GM20000 (cell line): Measurements from ENCODE around the gene ASH1L.

ENCODE experiments used
- DNase-seq: peaks from one replicate; pipeline ENCODE4 v3.0.0; 2012; ENCODE audit warnings: low spot score
- CTCF ChIP-seq: IDR thresholded peaks from 2 replicates; pipeline ENCODE4 v1.5.1; 2012; ENCODE audit warnings: mild to moderate bottlenecking, control low read depth; ENCODE audit errors: extremely low read depth, missing control alignments

ASH1L gene

GRCh38 chr1:155555915-155556314 lies 6.7 kb downstream of the ASH1L start:
- TF ChIP-seq CTCF = no peak
- DNase-seq = no peak

- no peak for DNase-seq
- TF ChIP-seq CTCF = no peak
Measured at GRCh38 chr1:155553349-155553748, 9.3 kb downstream of the ASH1L start.

GRCh38 chr1:155548706-155549105 lies 13.9 kb downstream of the ASH1L start:
- no peak for TF ChIP-seq CTCF
- no peak for DNase-seq

- TF ChIP-seq CTCF = no peak
- no peak for DNase-seq
Measured at GRCh38 chr1:155540000-155540874, 22.4 kb downstream of the ASH1L start.

GRCh38 chr1:155537193-155537592 lies 25.4 kb downstream of the ASH1L start:
- TF ChIP-seq CTCF = no peak
- no peak for DNase-seq

DNA sequence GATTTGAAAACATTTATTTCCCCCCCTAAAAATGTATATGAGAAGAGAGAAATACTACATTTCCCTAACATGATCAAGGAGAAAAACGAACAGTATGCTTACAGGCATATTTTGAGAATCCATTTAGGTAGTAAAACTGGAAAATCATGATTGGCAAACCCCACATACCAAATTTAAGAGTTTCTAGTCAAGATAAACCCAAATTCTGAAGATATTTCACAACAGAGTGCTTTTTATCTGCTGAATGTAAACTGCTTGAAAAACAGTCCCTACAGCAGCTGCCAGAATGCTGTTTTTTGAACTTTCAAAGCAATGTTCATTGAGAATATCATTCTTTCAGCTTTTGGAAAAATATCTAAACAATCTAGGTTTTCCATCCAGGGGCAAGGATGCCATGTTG lies 31.0 kb downstream of the ASH1L start:
- no peak for DNase-seq
- no peak for TF ChIP-seq CTCF

- no peak for TF ChIP-seq CTCF
- peak; percentile 17 for DNase-seq
Measured at GRCh38 chr1:155529929-155530328, 32.7 kb downstream of the ASH1L start.
